Ramos (cell line): ENCODE data around the gene HRG.
"Not testable (repeated sequence)": the region's sequence is repeated elsewhere in the genome, so short reads cannot be mapped to it uniquely, and the experiment has no call there.

Experiments
- in situ Hi-C: fragments of 300-500 bp; cut with MboI; formaldehyde crosslinking; loops from one replicate; pipeline ENCODE4 v1.14.3; 2022; ENCODE audit warnings: low sequenced_read_pairs; ENCODE audit not compliant: unreplicated experiment

The HRG gene

DNA sequence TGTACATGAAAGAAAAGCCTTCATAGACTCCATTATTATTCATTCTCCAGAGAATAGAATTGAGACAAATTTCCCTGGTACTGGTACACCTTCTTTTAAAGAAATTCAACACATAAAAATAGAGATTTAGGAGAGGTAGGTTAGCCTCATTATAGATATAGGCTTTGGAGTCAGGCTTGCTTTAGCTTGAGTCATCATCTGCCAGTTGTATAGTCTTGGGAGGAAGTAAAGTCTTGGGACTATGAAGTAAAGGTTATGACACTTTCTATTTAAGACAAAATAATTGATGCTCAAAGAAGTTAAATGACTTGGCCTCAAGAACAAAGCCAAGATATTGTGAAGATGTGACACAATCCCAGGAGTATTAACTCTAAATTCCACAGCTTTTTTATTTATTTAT, 4.3 kb downstream of the HRG start:
- in situ Hi-C loops: no loop called here

DNA sequence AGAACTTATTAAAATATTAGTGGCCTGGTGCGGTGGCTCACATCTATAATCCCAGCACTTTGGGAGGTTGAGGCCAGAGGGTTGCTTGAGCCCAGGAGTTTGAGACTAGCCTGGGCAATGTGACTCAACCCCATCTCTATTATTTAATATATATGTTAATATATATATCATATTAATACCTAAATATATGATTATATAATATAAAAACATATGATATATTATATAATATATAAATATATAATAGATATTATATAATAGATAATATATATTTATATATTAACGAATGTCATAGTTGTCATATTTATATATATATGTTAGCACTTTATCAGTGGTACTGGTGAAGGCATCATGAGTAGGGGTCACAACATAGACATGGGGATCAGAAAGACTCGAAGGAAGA, 5.2 kb downstream of the HRG start:
- in situ Hi-C loops: no loop called here

DNA sequence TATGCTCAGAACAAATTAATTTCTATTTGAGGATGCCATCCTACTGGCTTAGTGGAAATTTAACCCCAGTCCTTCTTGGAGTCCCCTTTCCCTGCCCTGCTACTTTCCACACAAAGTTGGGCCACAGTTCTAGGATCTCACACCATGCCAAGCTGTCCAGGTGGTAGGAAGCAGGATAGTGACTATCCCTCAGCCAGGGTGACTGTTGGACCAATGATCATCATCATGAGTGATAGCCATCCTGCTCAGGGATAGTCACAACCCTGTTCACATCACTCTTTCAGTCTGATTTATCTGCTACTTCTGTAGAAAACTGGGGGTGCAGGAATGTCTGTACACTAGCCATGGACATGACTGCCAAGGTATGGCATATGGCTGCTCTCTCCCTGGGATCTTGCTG, 12.8 kb downstream of the HRG start:
- in situ Hi-C loops: no loop called here

DNA sequence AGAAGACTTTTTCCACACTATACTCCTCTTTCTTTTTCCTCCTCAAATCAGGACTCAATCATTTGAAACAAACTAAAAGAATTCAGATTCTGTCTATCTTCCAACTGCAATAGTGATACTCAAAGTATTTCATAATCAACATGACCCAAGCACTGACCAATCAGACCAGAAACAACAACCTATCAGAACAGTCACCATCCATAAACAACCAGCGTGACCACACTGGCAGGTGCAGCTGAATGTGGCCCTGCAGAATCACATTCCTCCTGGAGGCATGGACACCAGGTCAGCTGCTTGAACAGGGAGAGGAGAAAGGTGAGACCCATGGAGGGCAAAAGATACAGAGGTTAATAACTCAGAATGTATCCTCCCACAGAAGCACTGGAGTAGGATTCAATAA, 13.3 kb downstream of the HRG start:
- in situ Hi-C loops: no loop called here

DNA sequence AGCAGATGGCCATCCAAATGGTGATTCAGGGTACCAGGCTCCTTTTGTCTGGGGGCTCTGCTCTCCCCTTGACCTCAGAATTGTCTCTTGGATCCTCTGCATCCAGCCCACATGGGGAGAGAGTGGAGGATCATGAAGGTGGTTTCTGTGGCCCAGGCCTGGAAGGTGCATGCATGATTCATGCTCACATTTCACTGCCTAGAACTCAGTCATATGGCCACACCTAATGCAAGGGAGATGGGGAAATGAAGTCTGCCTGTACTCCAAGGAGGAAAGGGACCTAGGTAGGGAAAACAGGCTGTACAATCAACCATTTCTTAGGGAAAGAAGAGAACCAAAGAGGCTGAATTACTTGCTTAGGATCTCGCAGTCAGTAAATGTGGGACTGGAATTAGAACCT, 15.1 kb downstream of the HRG start:
- in situ Hi-C loops: no loop called here

DNA sequence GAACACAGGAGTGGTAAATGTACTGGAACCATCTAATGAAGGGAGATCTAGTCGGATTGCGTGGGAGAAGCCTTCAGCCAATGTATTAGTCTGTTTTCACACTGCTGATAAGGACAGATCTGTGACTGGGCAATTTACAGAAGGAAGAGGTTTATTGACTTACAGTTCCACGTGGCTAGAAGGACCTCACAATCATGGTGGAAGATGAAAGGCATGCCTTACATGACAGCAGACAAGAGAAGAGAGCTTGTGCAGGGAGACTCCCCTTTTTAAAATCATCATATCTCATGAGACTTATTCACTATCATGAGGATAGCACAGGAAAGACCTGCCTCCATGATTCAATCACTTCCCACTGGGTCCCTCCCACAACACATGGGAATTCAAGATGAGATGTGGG, 17.0 kb downstream of the HRG start:
- in situ Hi-C loops: no loop called here

DNA sequence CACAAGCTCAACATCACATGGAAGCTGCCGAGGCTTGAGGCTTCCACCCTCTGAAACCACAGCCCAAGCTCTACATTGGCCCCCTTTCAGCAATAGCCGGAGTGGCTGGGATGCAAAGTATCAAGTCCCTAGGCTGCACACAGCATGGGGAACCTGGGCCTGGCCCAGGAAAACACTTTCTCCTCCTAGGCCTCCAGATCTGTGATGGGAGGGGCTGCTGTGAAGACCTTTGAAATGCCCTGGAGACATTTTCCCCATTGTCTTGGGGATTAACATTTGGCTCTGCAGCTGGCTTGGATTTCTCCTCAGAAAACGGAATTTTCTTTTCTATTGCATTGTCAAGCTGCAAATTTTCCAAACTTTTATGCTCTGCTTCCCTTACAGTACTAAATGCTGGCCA, 18.2 kb downstream of the HRG start:
- in situ Hi-C loops: no loop called here

DNA sequence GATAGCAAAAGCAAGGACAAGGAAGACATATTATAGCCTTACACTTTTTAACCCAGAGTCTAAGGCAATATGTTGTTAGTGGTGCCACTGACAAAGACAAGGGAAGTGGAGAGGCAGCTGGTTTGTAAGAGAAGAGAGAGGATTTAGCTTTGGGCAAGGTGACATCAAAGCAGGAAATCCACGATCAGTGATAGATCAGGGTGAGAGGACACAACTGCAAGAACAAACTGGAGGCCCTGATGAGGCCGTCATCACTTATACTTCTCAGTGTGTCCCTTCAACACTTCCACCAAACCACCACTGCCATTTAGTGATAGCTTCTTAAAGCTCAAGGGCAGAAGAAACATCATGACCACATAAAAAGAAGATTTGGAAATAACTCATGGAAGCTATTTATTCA, 20.7 kb downstream of the HRG start:
- in situ Hi-C loops: not testable (repeated sequence)

DNA sequence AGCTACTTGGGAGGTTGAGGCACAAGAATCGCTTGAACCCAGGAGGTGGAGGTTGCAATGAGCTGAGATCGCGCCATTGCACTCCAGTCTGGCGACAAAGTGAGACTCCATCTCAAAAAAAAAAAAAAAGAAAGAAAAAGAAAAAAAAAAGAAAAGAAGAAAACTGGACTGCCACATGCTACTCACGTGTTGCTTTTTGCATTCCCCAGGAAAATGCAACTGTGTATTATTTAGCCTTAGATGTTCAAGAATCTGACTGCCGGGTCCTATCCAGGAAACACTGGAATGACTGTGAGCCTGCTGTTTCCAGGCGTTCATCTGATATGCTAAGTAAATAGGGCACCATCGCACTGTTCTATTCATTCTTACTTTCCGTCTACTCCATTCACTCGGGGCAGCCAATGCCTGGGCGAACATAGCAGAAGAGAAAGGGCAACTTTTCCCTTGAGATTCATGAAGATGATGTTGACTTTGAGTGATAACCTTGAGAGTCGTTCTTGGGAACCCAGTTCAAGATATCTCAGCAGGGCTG, 21.4 kb downstream of the HRG start:
- in situ Hi-C loops: no loop called here

DNA sequence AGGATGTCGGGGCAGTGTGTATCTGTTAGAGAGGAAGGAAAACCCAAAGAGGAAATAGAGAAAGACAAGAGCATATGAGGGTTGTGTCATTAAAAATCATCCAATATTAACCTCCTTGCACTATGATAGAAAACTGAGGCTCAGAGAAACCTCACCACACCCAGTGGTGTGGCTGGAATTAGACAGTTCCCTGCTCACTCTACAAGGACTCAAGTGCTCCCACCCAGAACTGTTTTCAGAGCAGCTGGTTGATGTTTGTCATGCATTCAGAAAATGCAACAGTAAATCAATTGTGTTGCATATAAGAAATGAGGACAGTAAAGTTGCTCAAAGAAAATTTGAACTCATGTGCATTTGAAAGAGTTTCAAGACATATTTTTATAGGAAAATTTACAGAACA, 24.5 kb downstream of the HRG start:
- in situ Hi-C loops: not testable (repeated sequence)

DNA sequence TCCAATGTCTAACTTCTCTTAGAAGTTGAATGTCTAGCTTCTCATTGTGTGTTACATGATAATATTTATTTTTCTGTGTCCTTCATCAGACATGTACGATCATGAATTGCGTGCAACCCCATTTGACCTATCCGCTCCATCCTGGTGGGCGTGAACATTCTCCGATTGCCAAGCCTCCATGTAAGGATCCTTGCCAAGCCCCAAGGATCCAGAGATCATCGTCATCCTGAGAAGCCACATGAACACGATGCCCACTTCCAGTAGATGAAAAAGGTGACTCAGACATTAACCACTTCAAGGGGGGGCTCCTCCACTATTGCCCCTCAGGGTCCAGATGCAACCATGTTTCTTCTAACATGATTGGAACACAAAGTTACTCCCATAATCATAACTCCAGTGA, 25.9 kb downstream of the HRG start:
- in situ Hi-C loops: no loop called here

DNA sequence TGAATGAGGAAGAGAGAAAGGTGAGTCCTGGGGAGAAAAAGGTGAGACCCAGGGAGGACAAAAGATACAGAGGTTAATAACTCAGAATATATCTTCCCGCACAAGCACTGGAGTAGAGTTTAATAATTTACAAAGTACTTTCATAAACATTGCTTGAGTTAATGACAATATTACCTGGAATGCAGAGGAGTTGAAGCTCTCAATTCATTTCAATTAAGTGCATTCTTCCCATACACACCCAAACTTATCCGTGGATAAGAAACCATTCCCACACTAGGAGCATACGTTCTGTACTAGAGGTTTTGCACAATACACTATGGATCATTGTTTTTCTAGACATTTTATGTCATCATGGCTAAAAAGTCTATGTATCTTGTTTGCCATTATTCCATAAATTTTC, 28.0 kb downstream of the HRG start:
- in situ Hi-C loops: no loop called here

DNA sequence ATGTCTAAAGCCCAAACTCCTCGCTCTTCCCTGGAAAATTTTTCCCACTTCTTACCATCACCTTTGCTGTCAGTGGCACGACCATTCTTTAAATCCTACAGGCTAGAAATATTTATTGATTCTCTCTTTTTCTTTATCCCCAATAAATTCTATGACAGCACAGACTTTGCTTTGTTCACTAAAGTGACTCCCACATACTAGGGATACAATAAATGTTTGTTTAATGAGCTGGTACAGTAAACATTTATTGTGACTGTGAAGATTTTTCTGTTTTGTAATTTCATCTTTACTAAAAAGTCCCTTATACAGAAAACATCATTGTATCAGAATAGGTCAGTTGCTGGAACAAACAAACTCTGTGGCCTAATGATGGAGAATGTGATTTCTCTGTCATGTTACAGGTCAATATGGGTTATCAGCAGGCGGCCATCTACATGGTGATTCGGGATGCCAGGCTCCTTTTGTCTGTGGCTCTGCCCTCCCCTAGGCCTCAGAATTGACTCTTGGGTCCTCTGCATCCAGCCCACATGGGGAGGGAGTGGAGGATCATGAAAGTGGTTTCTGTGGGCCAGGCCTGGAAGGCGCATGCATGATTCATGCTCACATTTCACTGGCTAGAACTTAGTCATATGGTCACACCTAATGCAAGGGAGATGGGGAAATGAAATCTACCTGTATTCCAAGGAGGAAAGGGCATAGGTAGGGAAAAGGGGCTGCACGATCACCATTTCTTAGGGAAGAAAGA, 28.6 kb downstream of the HRG start:
- in situ Hi-C loops: no loop called here

DNA sequence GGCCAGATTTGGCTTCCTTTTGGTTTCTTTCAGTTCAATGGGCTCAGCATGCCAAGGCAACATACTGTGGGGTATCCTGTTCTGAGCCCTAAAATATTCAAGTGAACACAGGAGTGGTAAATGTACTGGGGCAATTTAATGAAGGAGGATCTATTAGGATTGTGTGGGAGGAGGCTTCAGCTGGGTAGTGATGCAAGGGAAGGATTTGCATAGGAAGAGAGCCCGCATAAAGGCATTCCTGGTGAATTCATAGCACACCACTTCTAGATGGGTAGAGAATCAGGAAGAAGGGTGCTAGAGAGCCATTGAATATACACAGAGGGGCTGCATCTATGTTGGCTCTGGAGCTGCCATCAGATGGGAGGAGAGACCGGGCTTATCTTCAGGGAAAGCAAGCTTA, 30.7 kb downstream of the HRG start:
- in situ Hi-C loops: no loop called here

DNA sequence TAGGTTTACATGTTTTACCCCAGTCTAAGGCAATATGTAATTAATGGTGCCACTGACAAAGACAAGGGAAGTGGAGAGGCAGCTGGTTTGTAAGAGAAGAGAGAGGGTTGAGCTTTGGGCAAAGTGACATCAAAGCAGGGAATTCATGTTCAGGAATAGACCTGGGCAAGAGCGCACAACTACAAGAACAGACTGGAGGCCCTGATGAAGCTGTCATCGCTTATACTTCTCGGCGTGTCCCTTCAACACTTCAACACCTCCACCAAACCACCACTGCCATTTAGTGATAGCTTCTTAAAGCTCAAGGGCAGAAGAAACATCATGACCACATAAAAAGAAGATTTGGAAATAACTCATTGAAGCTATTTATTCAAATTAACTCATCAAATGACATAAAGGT, 31.7 kb downstream of the HRG start:
- in situ Hi-C loops: no loop called here

DNA sequence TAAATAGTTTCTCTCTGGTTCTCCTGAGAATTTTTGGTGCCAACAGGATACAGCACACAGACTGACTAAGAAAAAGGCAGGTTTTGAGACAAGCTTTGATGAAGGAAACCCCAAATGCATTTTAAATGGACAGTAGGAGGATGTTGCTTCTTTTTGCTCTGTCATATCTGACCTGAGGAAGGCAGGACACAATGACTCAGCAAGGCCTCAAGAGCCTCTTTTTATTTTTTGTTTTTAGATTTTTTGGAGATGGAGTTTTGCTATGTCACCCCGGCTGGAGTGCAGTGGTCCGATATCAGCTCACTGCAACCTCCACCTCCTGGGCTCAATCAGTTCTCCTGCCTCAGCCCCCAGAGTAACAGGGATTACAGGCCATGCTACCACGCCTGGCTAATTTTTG, 34.5 kb downstream of the HRG start:
- in situ Hi-C loops: no loop called here

DNA sequence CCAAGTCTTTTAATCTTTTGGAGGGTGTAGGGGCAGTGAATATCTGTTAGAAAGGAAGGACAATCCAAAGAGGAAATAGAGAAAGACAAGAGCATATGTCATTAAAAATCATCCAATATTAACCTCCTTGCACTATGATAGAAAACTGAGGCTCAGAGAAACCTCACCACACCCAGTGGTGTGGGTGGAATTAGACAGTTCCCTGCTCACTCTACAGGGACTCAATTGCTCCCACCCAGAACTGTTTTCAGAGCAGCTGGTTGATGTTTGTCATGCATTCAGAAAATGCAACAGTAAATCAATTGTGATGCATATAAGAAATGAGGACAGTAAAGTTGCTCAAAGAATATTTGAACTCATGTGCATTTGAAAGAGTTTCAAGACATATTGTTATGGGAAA, 36.6 kb downstream of the HRG start:
- in situ Hi-C loops: not testable (repeated sequence)

DNA sequence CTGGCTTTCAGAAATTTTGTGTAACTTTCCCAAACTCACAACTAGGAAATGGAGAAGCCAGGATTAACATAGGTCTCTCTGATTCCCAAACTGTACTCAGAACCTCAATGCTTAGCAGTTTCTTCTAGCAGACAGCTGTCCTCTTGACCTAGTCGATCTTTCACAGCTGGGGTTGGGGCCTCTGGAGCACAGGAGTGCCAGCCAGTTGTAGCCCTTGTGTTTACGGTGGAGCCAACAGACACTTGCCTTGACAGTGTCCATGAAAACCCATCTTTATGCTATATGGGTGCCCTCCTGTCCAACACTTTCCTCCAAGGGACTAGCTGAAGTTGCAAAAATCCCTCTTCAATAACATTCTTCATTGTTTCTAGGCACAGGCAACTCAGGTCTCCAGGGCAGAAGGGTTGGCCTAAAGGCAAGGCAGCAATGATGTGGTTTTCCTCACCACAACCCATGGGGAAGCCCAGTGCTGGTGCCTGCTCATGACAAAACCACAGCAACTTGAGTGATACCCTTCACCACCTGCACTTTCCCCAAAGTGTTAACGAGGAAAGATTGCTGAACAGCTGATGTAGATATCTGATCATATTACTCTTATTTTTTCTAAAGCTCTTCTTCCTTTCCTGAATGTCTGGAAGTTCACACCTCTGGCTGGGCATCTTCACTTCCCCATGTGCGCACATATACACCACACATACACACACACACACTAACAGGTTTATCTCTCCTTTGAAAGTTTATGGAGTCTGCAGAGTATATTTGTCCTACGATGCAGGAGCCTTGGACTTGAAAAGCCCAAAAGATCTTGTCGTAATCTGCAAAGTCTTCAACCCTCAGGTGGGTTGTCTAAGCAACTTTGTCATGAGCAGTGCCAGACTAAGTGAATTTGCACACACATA, 40.3 kb downstream of the HRG start:
- in situ Hi-C loops: no loop called here

DNA sequence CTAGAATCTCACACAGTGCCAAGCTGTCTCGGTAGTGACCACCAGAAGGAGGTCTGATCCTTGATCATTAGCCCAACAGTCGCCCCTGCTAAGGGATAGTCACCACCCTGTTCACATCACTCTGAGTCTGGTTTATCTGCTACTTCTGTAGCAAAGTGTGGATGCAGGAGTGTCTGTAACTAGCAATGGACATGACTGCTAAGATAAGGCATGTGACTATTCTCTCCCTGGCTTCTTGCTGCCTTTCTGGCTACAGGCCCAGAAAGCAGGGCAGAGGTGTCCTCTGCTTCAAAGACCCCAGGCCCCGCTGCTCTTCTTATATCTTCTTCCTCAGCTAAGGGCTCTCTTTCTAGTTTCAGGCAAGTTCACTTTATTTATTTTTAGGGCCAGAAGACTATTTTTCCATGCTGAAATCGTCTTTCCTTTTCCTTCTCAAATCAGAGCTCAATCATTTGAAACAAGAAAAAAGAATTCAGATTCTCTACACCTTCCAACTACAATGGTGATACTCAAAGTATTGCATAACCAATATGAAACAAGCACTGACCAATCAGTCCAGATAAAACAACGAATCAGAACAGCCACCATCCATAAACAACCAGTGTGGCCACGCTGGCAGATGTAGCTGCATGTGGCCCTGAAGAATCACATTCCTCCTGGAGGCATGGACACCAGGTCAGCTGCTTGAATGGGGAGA, 43.3 kb downstream of the HRG start:
- in situ Hi-C loops: no loop called here

DNA sequence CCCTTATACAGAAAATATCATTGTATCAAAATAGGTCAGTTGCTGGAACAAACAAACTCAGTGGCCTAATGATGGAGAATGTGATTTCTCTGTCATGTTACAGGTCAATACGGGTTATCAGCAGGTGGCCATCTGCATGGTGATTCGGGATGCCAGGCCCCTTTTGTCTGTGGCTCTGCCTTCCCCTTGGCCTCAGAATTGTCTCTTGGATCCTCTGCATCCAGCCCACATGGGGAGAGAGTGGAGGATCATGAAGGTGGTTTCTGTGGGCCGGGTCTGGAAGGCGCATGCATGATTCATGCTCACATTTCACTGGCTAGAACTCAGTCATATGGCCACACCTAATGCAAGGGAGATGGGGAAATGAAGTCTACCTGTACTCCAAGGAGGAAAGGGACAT, 44.9 kb downstream of the HRG start:
- in situ Hi-C loops: not testable (repeated sequence)

DNA sequence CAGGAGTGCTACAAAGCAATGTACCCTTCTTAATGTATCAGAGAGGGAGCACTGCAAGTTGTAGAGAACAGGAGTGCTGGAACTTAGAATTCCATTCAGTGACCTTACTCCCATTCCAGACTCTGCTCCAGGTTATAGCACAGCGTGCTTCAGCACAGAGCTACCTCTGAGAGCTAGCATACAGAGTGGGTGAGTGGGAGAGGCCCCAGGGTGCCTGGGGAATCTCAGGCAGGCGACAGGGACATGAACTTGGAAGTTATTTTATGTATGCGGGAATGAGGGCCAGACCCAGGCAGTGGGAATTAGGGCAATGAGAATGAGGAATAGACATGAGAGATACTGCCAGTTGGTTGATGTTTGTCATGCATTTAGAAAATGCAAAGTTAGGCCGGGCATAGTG, 47.7 kb downstream of the HRG start:
- in situ Hi-C loops: no loop called here
